DOHH2 (cell line): ENCODE measurements around the gene MARCHF11.

Experiments used
- EZH2phosphoT487 ChIP-seq: fragments of 200-600 bp; sonication (generic); IDR thresholded peaks from 2 replicates; pipeline ENCODE4 v1.6.1; 2017; ENCODE audit warnings: borderline replicate concordance, mild to moderate bottlenecking, antibody characterized with exemption, low read length, moderate library complexity, mixed read lengths
- TF ChIP-seq, protein P1 (sequence below): fragments of 200-600 bp; sonication (generic); IDR thresholded peaks from one replicate; pipeline ENCODE4 v1.5.1; 2014; ENCODE audit warnings: antibody characterized with exemption, mild to moderate bottlenecking, low read depth, low read length; ENCODE audit not compliant: poor library complexity, severe bottlenecking

DNA sequence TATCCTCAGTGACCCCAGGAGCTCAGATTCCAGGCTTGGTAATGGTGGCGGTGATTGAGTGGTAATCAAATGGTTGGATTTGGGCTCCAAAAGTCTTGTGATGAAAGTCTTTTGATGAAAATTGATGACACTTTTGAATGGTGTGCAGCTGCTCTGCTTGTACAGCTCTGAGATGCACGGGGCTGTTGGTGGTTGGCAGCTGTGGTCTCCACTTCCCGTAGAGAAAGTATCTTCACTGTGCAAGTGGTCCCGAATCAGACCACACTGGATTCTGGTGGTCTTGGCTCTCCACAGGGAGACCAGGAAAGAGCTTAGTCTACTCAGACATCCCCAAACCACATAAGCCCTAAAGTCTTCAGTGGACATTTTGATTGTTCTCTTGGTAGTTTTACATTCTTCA is 96.6 kb downstream of the MARCHF11 start:
- TF ChIP-seq, protein P1, sequence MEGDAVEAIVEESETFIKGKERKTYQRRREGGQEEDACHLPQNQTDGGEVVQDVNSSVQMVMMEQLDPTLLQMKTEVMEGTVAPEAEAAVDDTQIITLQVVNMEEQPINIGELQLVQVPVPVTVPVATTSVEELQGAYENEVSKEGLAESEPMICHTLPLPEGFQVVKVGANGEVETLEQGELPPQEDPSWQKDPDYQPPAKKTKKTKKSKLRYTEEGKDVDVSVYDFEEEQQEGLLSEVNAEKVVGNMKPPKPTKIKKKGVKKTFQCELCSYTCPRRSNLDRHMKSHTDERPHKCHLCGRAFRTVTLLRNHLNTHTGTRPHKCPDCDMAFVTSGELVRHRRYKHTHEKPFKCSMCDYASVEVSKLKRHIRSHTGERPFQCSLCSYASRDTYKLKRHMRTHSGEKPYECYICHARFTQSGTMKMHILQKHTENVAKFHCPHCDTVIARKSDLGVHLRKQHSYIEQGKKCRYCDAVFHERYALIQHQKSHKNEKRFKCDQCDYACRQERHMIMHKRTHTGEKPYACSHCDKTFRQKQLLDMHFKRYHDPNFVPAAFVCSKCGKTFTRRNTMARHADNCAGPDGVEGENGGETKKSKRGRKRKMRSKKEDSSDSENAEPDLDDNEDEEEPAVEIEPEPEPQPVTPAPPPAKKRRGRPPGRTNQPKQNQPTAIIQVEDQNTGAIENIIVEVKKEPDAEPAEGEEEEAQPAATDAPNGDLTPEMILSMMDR: no peak
- no peak for TF ChIP-seq EZH2phosphoT487
